H9 (cell line): Measurements from ENCODE around the gene RAB7B. TPM values are rescaled to one million over a fixed set of nuclear protein-coding genes. Genes with fewer than 3 reads are reported as not detected.
"Not testable (repeated sequence)": the region's sequence is repeated elsewhere in the genome, so short reads cannot be mapped to it uniquely, and the experiment has no call there.

Source experiments
- DNase-seq: peaks from one replicate; pipeline ENCODE4 v3.0.0-alpha.2; 2017
- H2AFZ ChIP-seq: one replicate; pipeline ENCODE4 v1.6.1; 2013; ENCODE audit warnings: mild to moderate bottlenecking, low read length, control low read depth, moderate library complexity
- H2AK5ac ChIP-seq: 2 replicates; pipeline ENCODE4 v1.6.1; 2013; ENCODE audit warnings: low read length, control low read depth, mixed read lengths; ENCODE audit not compliant: insufficient read length
- H2BK120ac ChIP-seq: one replicate; pipeline ENCODE4 v1.6.1; 2013; ENCODE audit warnings: low read depth, mild to moderate bottlenecking, low read length, control low read depth, inconsistent platforms; ENCODE audit not compliant: poor library complexity, severe bottlenecking
- H2BK12ac ChIP-seq: 2 replicates; pipeline ENCODE4 v1.6.1; 2013; ENCODE audit warnings: low read length, control low read depth, mixed read lengths, low read depth; ENCODE audit not compliant: insufficient read length
- H2BK15ac ChIP-seq: 2 replicates; pipeline ENCODE4 v1.6.1; 2013; ENCODE audit warnings: low read depth, low read length, control low read depth
- H2BK20ac ChIP-seq: one replicate; pipeline ENCODE4 v1.6.1; 2013; ENCODE audit warnings: low read depth, mild to moderate bottlenecking, low read length, control low read depth, inconsistent platforms; ENCODE audit not compliant: poor library complexity, severe bottlenecking
- H2BK5ac ChIP-seq: 2 replicates; pipeline ENCODE4 v1.6.1; 2013; ENCODE audit warnings: low read length, control low read depth, mixed read lengths; ENCODE audit not compliant: insufficient read length
- H3K14ac ChIP-seq: 2 replicates; pipeline ENCODE4 v1.6.1; 2013; ENCODE audit warnings: low read length, control low read depth; ENCODE audit not compliant: insufficient read depth
- H3K18ac ChIP-seq: 2 replicates; pipeline ENCODE4 v1.6.1; 2013; ENCODE audit warnings: low read depth, mild to moderate bottlenecking, mixed read lengths, low read length, control low read depth; ENCODE audit not compliant: insufficient read length
- H3K23ac ChIP-seq: 2 replicates; pipeline ENCODE4 v1.6.1; 2013; ENCODE audit warnings: low read length, control low read depth, mixed read lengths, low read depth; ENCODE audit not compliant: insufficient read length
- H3K23me2 ChIP-seq: 2 replicates; pipeline ENCODE4 v1.6.1; 2013; ENCODE audit warnings: low read depth, mild to moderate bottlenecking, mixed read lengths, low read length, control low read depth; ENCODE audit not compliant: insufficient read length, poor library complexity, severe bottlenecking
- H3K27ac ChIP-seq: 2 replicates; pipeline ENCODE4 v1.5.1; 2013; ENCODE audit warnings: low read length, control low read depth, mixed read lengths, low read depth; ENCODE audit not compliant: insufficient read length
- H3K27me3 ChIP-seq: 2 replicates; pipeline ENCODE4 v1.6.1; 2013; ENCODE audit warnings: low read length, control low read depth, inconsistent platforms; ENCODE audit not compliant: insufficient read depth
- H3K4ac ChIP-seq: 2 replicates; pipeline ENCODE4 v1.6.1; 2013; ENCODE audit warnings: low read depth, mild to moderate bottlenecking, control low read depth, inconsistent platforms, low read length, moderate library complexity
- H3K4me1 ChIP-seq: 2 replicates; pipeline ENCODE4 v1.6.1; 2013; ENCODE audit warnings: low read length, control low read depth, inconsistent platforms; ENCODE audit not compliant: insufficient read depth
- H3K4me2 ChIP-seq: 2 replicates; pipeline ENCODE4 v1.6.1; 2013; ENCODE audit warnings: low read length, control low read depth, mixed read lengths; ENCODE audit not compliant: insufficient read length, insufficient read depth
- H3K56ac ChIP-seq: 2 replicates; pipeline ENCODE4 v1.6.1; 2013; ENCODE audit warnings: low read depth, mild to moderate bottlenecking, mixed read lengths, low read length, control low read depth; ENCODE audit not compliant: insufficient read length
- H3K79me1 ChIP-seq: 2 replicates; pipeline ENCODE4 v1.6.1; 2013; ENCODE audit warnings: low read depth, mild to moderate bottlenecking, moderate library complexity, low read length, control low read depth, inconsistent platforms; ENCODE audit not compliant: insufficient read depth, poor library complexity, severe bottlenecking
- H3K79me2 ChIP-seq: 2 replicates; pipeline ENCODE4 v1.6.1; 2013; ENCODE audit warnings: low read length, control low read depth, inconsistent platforms; ENCODE audit not compliant: insufficient read depth
- H3K9ac ChIP-seq: 2 replicates; pipeline ENCODE4 v1.6.1; 2013; ENCODE audit warnings: low read length, control low read depth, mixed read lengths; ENCODE audit not compliant: insufficient read length; ENCODE audit errors: extremely low read depth
- H3K9me3 ChIP-seq: one replicate; pipeline ENCODE4 v1.6.1; 2013; ENCODE audit warnings: low read depth, low read length, inconsistent platforms; ENCODE audit not compliant: control insufficient read depth
- H3T11ph ChIP-seq: one replicate; pipeline ENCODE4 v1.6.1; 2013; ENCODE audit warnings: mild to moderate bottlenecking, low read length, control low read depth, inconsistent platforms
- H4K20me1 ChIP-seq: one replicate; pipeline ENCODE4 v1.6.1; 2013; ENCODE audit not compliant: control insufficient read depth, insufficient read length, insufficient read depth
- H4K5ac ChIP-seq: 2 replicates; pipeline ENCODE4 v1.6.1; 2013; ENCODE audit warnings: low read depth, mild to moderate bottlenecking, mixed read lengths, low read length, control low read depth; ENCODE audit not compliant: insufficient read length
- H4K8ac ChIP-seq: replicated peaks from 2 replicates; pipeline ENCODE4 v1.6.1; 2013; ENCODE audit warnings: low read length, control low read depth, mixed read lengths, low read depth; ENCODE audit not compliant: insufficient read length
- H4K91ac ChIP-seq: 2 replicates; pipeline ENCODE4 v1.6.1; 2013; ENCODE audit warnings: low read depth, mild to moderate bottlenecking, moderate library complexity, mixed read lengths, low read length, control low read depth; ENCODE audit not compliant: insufficient read length
- H3K27ac Mint-ChIP-seq, 3 experiments: 2 replicates in 2 of 3; 3 replicates in 1 of 3; pipeline ENCODE4 v1.8.0; 2020 to 2021; ENCODE audit warnings: mixed read lengths in 3 of 3, mild to moderate bottlenecking in 1 of 3, moderate library complexity in 1 of 3
- H3K27me3 Mint-ChIP-seq: 2 replicates; pipeline ENCODE4 v1.8.0; 2021; ENCODE audit warnings: low read depth, mild to moderate bottlenecking, moderate library complexity, mixed read lengths
- H3K36me3 Mint-ChIP-seq, 3 experiments: 2 replicates in 2 of 3; 3 replicates in 1 of 3; pipeline ENCODE4 v1.8.0; 2020 to 2021; ENCODE audit warnings: low read depth in 3 of 3, mixed read lengths in 3 of 3; ENCODE audit not compliant: insufficient read depth in 1 of 3
- H3K4me1 Mint-ChIP-seq, 2 experiments: 2 replicates each; pipeline ENCODE4 v1.8.0; 2020; ENCODE audit warnings: mixed read lengths in 2 of 2
- H3K4me3 Mint-ChIP-seq, 2 experiments: 2 replicates in 1 of 2; 3 replicates in 1 of 2; pipeline ENCODE4 v1.8.0; 2020 to 2021; ENCODE audit warnings: mild to moderate bottlenecking in 2 of 2, mixed read lengths in 2 of 2, moderate library complexity in 1 of 2
- H3K9me3 Mint-ChIP-seq, 2 experiments: 2 replicates in 1 of 2; 3 replicates in 1 of 2; pipeline ENCODE4 v1.8.0; 2020; ENCODE audit warnings: mild to moderate bottlenecking in 2 of 2, mixed read lengths in 2 of 2, moderate library complexity in 1 of 2
- WGBS: extraction: QIAGEN DNeasy Blood & Tissue Kit; methylation state at CpG from one replicate; pipeline ENCODE4 v1.1.7; 2013; ENCODE audit warnings: missing lambda C conversion rate, low lambda C conversion rate, mixed read lengths; ENCODE audit not compliant: insufficient read length; ENCODE audit errors: extremely low coverage; 5-methylcytosine and 5-hydroxymethylcytosine counted together
- long read RNA-seq: library from polyadenylated mRNA; unstranded; transcript quantifications from one replicate; pipeline ENCODE4 v2.0.0, GENCODE V29; 2020
- total RNA-seq: library from RNA; stranded (reverse); gene quantifications from 2 replicates; pipeline ENCODE4 v1.2.1, GENCODE V29; 2021
- TF ChIP-seq, protein P1 (sequence below): fragments of 200-600 bp; sonication (generic); conservative IDR thresholded peaks from 3 replicates; pipeline ENCODE4 v1.8.0; 2021; ENCODE audit warnings: antibody characterized with exemption, mild to moderate bottlenecking

RAB7B gene, protein sequence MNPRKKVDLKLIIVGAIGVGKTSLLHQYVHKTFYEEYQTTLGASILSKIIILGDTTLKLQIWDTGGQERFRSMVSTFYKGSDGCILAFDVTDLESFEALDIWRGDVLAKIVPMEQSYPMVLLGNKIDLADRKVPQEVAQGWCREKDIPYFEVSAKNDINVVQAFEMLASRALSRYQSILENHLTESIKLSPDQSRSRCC
- total RNA-seq: 0.68 and 0.83 TPM in 2 replicates
- long read RNA-seq, transcript RAB7B-201 (6 exons, 2,888 nt): major isoform, 5 of 7 reads
- long read RNA-seq, partial matches to known transcripts: 2 of 7 reads
- long read RNA-seq, other reads (novel, unspliced or antisense): 0 of 7 reads

DNA sequence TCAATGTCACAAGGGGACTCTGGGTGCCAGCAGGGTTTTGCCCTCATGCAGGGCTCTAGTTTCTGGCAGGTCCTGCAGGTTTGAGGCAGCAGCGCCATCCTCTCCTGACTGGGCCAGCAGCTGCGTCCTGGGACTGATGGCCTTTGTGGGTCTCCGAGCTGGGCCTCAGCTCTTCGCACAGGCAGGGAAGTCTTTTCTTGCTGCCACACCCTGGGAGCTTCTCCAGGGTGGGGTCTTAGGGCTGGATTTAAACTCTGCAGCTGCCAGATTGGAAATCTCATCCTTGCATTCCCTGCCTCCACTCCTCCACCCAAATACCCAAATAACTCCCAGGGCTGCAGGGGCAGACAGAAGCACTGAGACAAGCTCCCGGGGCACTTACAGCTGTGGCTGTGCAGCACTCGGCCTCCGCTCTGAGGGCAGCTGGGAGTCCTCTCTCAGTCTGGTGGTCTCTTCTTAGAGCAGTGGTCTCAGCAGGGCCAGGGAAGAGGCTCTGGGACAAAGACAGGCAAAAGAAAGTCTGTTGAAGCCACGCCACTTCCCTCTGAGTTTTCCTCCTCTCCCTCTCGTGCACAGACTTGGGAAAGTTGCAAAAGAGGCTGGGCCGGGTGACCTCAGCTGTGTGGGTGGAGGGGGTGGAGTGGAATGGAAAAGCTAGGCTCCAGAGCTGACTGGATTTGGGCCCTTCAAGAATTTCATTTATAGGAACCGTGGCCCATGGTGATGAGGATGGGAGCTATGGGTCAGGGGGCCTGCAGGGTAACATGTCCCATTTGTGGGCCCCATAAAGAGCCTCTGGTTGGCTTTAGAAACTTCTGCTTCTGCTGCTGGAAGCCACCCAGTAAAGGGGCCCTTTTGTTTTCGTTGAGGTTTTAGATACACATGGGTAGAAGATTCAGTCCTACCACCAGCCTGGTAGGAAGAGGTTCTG is at the start of gene RAB7B:
Gene RAB7B (minus strand): TSS at position 525 of the 931 bp plus-strand sequence. CDS start 9,260 bp downstream, outside the sequence.
- TF ChIP-seq, protein P1, sequence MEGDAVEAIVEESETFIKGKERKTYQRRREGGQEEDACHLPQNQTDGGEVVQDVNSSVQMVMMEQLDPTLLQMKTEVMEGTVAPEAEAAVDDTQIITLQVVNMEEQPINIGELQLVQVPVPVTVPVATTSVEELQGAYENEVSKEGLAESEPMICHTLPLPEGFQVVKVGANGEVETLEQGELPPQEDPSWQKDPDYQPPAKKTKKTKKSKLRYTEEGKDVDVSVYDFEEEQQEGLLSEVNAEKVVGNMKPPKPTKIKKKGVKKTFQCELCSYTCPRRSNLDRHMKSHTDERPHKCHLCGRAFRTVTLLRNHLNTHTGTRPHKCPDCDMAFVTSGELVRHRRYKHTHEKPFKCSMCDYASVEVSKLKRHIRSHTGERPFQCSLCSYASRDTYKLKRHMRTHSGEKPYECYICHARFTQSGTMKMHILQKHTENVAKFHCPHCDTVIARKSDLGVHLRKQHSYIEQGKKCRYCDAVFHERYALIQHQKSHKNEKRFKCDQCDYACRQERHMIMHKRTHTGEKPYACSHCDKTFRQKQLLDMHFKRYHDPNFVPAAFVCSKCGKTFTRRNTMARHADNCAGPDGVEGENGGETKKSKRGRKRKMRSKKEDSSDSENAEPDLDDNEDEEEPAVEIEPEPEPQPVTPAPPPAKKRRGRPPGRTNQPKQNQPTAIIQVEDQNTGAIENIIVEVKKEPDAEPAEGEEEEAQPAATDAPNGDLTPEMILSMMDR: no peak
- H4K20me1 ChIP-seq: peaks cover 2% of the 10 kb centered on the region
- no peak within 1 kb of the TSS for H3K23ac ChIP-seq
- Mint-ChIP-seq H3K4me1 (peaks cover 13 to 28% of the 10 kb centered on the region in 2 experiments), H3K27me3 (peaks cover 12% of the 10 kb centered on the region), H3K36me3 (no peaks in the 10 kb centered on the region; a peak in 2 of 7 replicates), H3K4me3 (no peak within 1 kb of the TSS; a peak in 2 of 5 replicates), H3K9me3 (peaks cover 0 to 3% of the 10 kb centered on the region in 2 experiments; a peak in 2 of 5 replicates), H3K27ac (no peak within 1 kb of the TSS; a peak in 3 of 7 replicates)
- H3T11ph ChIP-seq: no peak within 1 kb of the TSS
- H3K23me2 ChIP-seq: peaks cover 3% of the 10 kb centered on the region
- no peak within 1 kb of the TSS for H4K8ac ChIP-seq
- no peak within 1 kb of the TSS for H2BK120ac ChIP-seq
- H3K4me1 ChIP-seq: no peaks in the 10 kb centered on the region
- no peak within 1 kb of the TSS for H2BK15ac ChIP-seq
- no peak within 1 kb of the TSS for H3K27ac ChIP-seq
- H3K4ac ChIP-seq: no peak within 1 kb of the TSS
- H3K4me2 ChIP-seq: no peak within 1 kb of the TSS
- no peaks in the 10 kb centered on the region for H3K9me3 ChIP-seq
- no peak within 1 kb of the TSS for H2BK20ac ChIP-seq
- H3K79me1 ChIP-seq: no peaks in the 10 kb centered on the region
- H2AFZ ChIP-seq: no peak within 1 kb of the TSS
- H3K9ac ChIP-seq: no peak within 1 kb of the TSS
- no peaks in the 10 kb centered on the region; the same call in 1 of the 2 replicates for H3K27me3 ChIP-seq
- no peak within 1 kb of the TSS for H4K91ac ChIP-seq
- H2BK5ac ChIP-seq: no peak within 1 kb of the TSS
- H3K56ac ChIP-seq: no peak within 1 kb of the TSS
- no CpG with 5 or more reads among the region's 12 CpGs for WGBS
- H2BK12ac ChIP-seq: no peak within 1 kb of the TSS
- H3K18ac ChIP-seq: no peak within 1 kb of the TSS
- H3K79me2 ChIP-seq: no peaks in the 10 kb centered on the region
- DNase-seq: peak; percentile 36
- no peak within 1 kb of the TSS for H2AK5ac ChIP-seq
- H3K14ac ChIP-seq: no peak within 1 kb of the TSS
- peak within 1 kb of the TSS; percentile 2 for H4K5ac ChIP-seq

DNA sequence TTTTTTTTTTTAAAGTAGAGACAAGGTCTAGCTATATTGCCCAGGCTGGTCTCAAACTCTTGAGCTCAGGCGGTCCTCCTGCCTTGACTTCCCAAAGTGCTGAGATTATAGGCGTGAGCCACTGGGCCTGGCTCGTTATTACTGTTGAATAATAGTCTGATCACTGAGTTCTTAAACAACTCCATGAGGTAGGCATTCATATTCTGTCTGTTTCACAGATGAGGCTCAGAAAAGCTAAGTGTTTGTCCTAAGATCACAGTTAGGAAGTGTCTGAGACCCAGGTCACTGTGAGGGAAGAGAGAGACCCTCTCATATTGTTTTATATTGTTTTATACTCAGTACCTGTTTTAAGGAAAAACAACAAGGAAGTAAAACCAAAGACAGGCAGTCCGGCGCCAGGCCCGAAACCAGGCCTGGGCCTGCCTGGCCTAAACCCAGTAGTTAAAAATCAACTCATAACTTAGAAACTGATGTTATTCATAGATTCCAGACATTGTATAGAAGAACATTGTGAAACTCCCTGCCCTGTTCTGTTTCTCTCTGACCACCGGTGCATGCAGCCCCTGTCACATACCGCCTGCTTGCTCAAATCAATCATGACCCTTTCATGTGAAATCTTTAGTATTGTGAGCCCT is 49.2 kb upstream of the RAB7B start:
- H2BK20ac ChIP-seq, H2BK5ac ChIP-seq, H2BK120ac ChIP-seq, H4K20me1 ChIP-seq, DNase-seq, H3K4me1 ChIP-seq, H2AFZ ChIP-seq, H3K4me1 Mint-ChIP-seq, H3K27ac Mint-ChIP-seq, H4K5ac ChIP-seq, H3K14ac ChIP-seq, H3K23ac ChIP-seq, H3K9me3 ChIP-seq, H3K9me3 Mint-ChIP-seq, H3K4ac ChIP-seq, H3K36me3 Mint-ChIP-seq, H3T11ph ChIP-seq, H2BK12ac ChIP-seq, H4K8ac ChIP-seq, H3K4me3 Mint-ChIP-seq, H3K27me3 Mint-ChIP-seq, H3K4me2 ChIP-seq, H2BK15ac ChIP-seq, H3K18ac ChIP-seq, H3K27me3 ChIP-seq, H3K79me2 ChIP-seq, H3K27ac ChIP-seq, H4K91ac ChIP-seq, H3K9ac ChIP-seq, H2AK5ac ChIP-seq, H3K56ac ChIP-seq, H3K79me1 ChIP-seq, H3K23me2 ChIP-seq: not testable (repeated sequence)
- no CpG with 5 or more reads among the region's 8 CpGs for WGBS
